HepG2 (cell line): Measurements from ENCODE around the gene HES1. TPM values are rescaled to one million over a fixed set of nuclear protein-coding genes. Genes with fewer than 3 reads are reported as not detected.

ENCODE experiments used
- ARID4A ChIP-seq: sonication (generic); formaldehyde crosslinking; IDR thresholded peaks from 2 replicates; pipeline ENCODE4 v1.5.0; 2020; ENCODE audit warnings: mild to moderate bottlenecking, missing genetic modification reagents, borderline replicate concordance
- JUNB ChIP-seq: sonication (generic); formaldehyde crosslinking; IDR thresholded peaks from 2 replicates; pipeline ENCODE4 v1.8.0; 2022; ENCODE audit warnings: missing genetic modification reagents, mild to moderate bottlenecking, borderline replicate concordance
- ZNF282 ChIP-seq: fragments of 450-650 bp; IDR thresholded peaks from 2 replicates; pipeline ENCODE4 v1.6.1; 2018; ENCODE audit not compliant: partially characterized antibody
- polyA plus RNA-seq, 8 experiments: library from polyadenylated mRNA; depleted of rRNA in 3 of 8; stranded (reverse) in 7 of 8; unstranded in 1 of 8; fragments of >200 nt; fragmentation: Illumina TruSeq in 4 of 8; extraction: Trizol in 4 of 8; gene quantifications; 2 replicates each; pipeline versions ENCODE4 v1.2.1 to v1.2.3, GENCODE V29; 2011 to 2016; ENCODE audit warnings: low read depth in 4 of 8, missing spikeins in 1 of 8, mixed read lengths in 1 of 8; ENCODE audit not compliant: insufficient read depth in 1 of 8
- total RNA-seq, 5 experiments: library from RNA; depleted of rRNA; stranded (reverse); fragments of >200 nt; fragmentation: Illumina TruSeq; extraction: Trizol; gene quantifications; 2 replicates each; pipeline ENCODE4 v1.2.3, GENCODE V29; 2016; ENCODE audit warnings: low read depth in 1 of 5
- TF ChIP-seq, protein P1 (sequence below): sonication (generic); formaldehyde crosslinking; IDR thresholded peaks from 2 replicates; pipeline ENCODE4 v1.5.1; 2020; ENCODE audit warnings: mild to moderate bottlenecking, missing genetic modification reagents, borderline replicate concordance
- TF ChIP-seq, protein P2 (sequence below), 2 experiments: sonication (generic) in 1 of 2; formaldehyde crosslinking in 1 of 2; IDR thresholded peaks; 2 replicates each; pipeline versions ENCODE4 v1.6.1 to v1.9.0; 2014 to 2022; ENCODE audit warnings: antibody characterized with exemption in 1 of 2, borderline replicate concordance in 1 of 2, inconsistent platforms in 1 of 2, low read depth in 1 of 2, missing genetic modification reagents in 1 of 2

HES1 gene
- total and polyA plus RNA-seq, 2 of the 13 experiments (the other 11 are each of a cell fraction or from before 2014, with no cell fraction given), result 15.4 to 19.8 TPM

- TF ChIP-seq, protein P1, sequence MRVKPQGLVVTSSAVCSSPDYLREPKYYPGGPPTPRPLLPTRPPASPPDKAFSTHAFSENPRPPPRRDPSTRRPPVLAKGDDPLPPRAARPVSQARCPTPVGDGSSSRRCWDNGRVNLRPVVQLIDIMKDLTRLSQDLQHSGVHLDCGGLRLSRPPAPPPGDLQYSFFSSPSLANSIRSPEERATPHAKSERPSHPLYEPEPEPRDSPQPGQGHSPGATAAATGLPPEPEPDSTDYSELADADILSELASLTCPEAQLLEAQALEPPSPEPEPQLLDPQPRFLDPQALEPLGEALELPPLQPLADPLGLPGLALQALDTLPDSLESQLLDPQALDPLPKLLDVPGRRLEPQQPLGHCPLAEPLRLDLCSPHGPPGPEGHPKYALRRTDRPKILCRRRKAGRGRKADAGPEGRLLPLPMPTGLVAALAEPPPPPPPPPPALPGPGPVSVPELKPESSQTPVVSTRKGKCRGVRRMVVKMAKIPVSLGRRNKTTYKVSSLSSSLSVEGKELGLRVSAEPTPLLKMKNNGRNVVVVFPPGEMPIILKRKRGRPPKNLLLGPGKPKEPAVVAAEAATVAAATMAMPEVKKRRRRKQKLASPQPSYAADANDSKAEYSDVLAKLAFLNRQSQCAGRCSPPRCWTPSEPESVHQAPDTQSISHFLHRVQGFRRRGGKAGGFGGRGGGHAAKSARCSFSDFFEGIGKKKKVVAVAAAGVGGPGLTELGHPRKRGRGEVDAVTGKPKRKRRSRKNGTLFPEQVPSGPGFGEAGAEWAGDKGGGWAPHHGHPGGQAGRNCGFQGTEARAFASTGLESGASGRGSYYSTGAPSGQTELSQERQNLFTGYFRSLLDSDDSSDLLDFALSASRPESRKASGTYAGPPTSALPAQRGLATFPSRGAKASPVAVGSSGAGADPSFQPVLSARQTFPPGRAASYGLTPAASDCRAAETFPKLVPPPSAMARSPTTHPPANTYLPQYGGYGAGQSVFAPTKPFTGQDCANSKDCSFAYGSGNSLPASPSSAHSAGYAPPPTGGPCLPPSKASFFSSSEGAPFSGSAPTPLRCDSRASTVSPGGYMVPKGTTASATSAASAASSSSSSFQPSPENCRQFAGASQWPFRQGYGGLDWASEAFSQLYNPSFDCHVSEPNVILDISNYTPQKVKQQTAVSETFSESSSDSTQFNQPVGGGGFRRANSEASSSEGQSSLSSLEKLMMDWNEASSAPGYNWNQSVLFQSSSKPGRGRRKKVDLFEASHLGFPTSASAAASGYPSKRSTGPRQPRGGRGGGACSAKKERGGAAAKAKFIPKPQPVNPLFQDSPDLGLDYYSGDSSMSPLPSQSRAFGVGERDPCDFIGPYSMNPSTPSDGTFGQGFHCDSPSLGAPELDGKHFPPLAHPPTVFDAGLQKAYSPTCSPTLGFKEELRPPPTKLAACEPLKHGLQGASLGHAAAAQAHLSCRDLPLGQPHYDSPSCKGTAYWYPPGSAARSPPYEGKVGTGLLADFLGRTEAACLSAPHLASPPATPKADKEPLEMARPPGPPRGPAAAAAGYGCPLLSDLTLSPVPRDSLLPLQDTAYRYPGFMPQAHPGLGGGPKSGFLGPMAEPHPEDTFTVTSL (CRISPR knock-in tag), result no peak
- TF ChIP-seq ARID4A (CRISPR knock-in tag) (no peak), ZNF282 (no peak), JUNB (peak; percentile 29; the same call in 1 of the 2 replicates)
- TF ChIP-seq, protein P2, sequence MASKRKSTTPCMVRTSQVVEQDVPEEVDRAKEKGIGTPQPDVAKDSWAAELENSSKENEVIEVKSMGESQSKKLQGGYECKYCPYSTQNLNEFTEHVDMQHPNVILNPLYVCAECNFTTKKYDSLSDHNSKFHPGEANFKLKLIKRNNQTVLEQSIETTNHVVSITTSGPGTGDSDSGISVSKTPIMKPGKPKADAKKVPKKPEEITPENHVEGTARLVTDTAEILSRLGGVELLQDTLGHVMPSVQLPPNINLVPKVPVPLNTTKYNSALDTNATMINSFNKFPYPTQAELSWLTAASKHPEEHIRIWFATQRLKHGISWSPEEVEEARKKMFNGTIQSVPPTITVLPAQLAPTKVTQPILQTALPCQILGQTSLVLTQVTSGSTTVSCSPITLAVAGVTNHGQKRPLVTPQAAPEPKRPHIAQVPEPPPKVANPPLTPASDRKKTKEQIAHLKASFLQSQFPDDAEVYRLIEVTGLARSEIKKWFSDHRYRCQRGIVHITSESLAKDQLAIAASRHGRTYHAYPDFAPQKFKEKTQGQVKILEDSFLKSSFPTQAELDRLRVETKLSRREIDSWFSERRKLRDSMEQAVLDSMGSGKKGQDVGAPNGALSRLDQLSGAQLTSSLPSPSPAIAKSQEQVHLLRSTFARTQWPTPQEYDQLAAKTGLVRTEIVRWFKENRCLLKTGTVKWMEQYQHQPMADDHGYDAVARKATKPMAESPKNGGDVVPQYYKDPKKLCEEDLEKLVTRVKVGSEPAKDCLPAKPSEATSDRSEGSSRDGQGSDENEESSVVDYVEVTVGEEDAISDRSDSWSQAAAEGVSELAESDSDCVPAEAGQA (IDR thresholded peaks at IDR 0.05; ENCODE audit: low read depth), result no peak
- TF ChIP-seq, protein P2 (CRISPR knock-in tag; IDR thresholded peaks at IDR 0.05; ENCODE audit: borderline replicate concordance), result no peak
Observed at GRCh38 chr3:194137008-194137505, 1.1 kb downstream of the HES1 start (continued).
